Activated naive CD4-positive, alpha-beta T cell treated with anti-CD3 and anti-CD28 coated beads, Interleukin-2, amount 50 U/mL, for 72 hours (primary cell): ENCODE measurements around the gene HNRNPA3. TPM values are rescaled to one million over a fixed set of nuclear protein-coding genes. Genes with fewer than 3 reads are reported as not detected.
"Not testable (repeated sequence)": the region's sequence is repeated elsewhere in the genome, so short reads cannot be mapped to it uniquely, and the experiment has no call there.

Experiments used
- ATAC-seq, 2 donors: fragments of 150-1000 bp; cut with Tn5 transposase; 2 replicates each; pipeline ENCODE4 v1.10.0; 2021; ENCODE audit warnings: mild to moderate bottlenecking in 2 of 2, moderate library complexity in 2 of 2
- DNase-seq, 2 donors: peaks; one replicate each; pipeline ENCODE4 v3.0.0; 2021 to 2022; ENCODE audit warnings: low spot score in 2 of 2
- H3K27ac Mint-ChIP-seq, 2 donors: one replicate each; pipeline ENCODE4 v1.8.0; 2022; ENCODE audit warnings: mild to moderate bottlenecking in 2 of 2, mixed read lengths in 2 of 2
- H3K36me3 Mint-ChIP-seq, 2 donors: one replicate each; pipeline ENCODE4 v1.8.0; 2022; ENCODE audit warnings: mixed read lengths in 2 of 2
- H3K9me3 Mint-ChIP-seq, 2 donors: one replicate each; pipeline ENCODE4 v1.8.0; 2022; ENCODE audit warnings: mixed read lengths in 2 of 2
- total RNA-seq, 2 donors: library from RNA; stranded (reverse); gene quantifications; one replicate each; pipeline ENCODE4 v1.2.3, GENCODE V29; 2022

HNRNPA3 gene
- total RNA-seq, 2 donors from 2014 or later: 259 to 273 TPM

GRCh38 chr2:177183860-177184259 is 28.7 kb upstream of the HNRNPA3 start:
- H3K36me3 Mint-ChIP-seq: no peaks in the 10 kb centered on the region
- no peaks in the 10 kb centered on the region for H3K9me3 Mint-ChIP-seq
- DNase-seq (no peak), ATAC-seq (no peak)
- no peak overlapping the region for H3K27ac Mint-ChIP-seq

GRCh38 chr2:177184606-177185005 is 28.0 kb upstream of the HNRNPA3 start:
- ATAC-seq (no peak), DNase-seq (no peak)
- H3K36me3 Mint-ChIP-seq: no peaks in the 10 kb centered on the region
- no peaks in the 10 kb centered on the region for H3K9me3 Mint-ChIP-seq
- H3K27ac Mint-ChIP-seq: no peak overlapping the region

GRCh38 chr2:177186038-177186437 is 26.6 kb upstream of the HNRNPA3 start:
- H3K27ac Mint-ChIP-seq, ATAC-seq, H3K36me3 Mint-ChIP-seq: not testable (repeated sequence)

GRCh38 chr2:177187631-177188312 is 24.8 kb upstream of the HNRNPA3 start:
- H3K9me3 Mint-ChIP-seq: no peaks in the 10 kb centered on the region
- H3K27ac Mint-ChIP-seq: no peak overlapping the region
- DNase-seq (no peak), ATAC-seq (no peak)
- H3K36me3 Mint-ChIP-seq: no peaks in the 10 kb centered on the region

More at GRCh38 chr2:177186038-177186437, 26.6 kb upstream of the HNRNPA3 start:
- DNase-seq, H3K9me3 Mint-ChIP-seq: not testable (repeated sequence)

GRCh38 chr2:177188482-177189469 is 23.8 kb upstream of the HNRNPA3 start:
- no peak for DNase-seq
- no peaks in the 10 kb centered on the region for H3K36me3 Mint-ChIP-seq
- no peaks in the 10 kb centered on the region for H3K9me3 Mint-ChIP-seq
- H3K27ac Mint-ChIP-seq: no peak overlapping the region
- no peak for ATAC-seq

- no peak for DNase-seq
These were observed 21.7 kb upstream of the HNRNPA3 start for GRCh38 chr2:177190941-177191340.

GRCh38 chr2:177192788-177193187 is 19.8 kb upstream of the HNRNPA3 start:
- ATAC-seq (no peak), DNase-seq (no peak)
- H3K9me3 Mint-ChIP-seq: no peaks in the 10 kb centered on the region
- H3K36me3 Mint-ChIP-seq: no peaks in the 10 kb centered on the region
- H3K27ac Mint-ChIP-seq: no peak overlapping the region

More at GRCh38 chr2:177190941-177191340, 21.7 kb upstream of the HNRNPA3 start:
- Mint-ChIP-seq H3K9me3 (no peaks in the 10 kb centered on the region), H3K36me3 (no peaks in the 10 kb centered on the region), H3K27ac (no peak overlapping the region)
- no peak for ATAC-seq

- Mint-ChIP-seq H3K36me3 (no peaks in the 10 kb centered on the region), H3K27ac (no peak overlapping the region), H3K9me3 (no peaks in the 10 kb centered on the region)
- DNase-seq (no peak), ATAC-seq (no peak)
These were observed 19.4 kb upstream of the HNRNPA3 start for GRCh38 chr2:177193240-177193639.

- H3K9me3 Mint-ChIP-seq: no peaks in the 10 kb centered on the region
- ATAC-seq (no peak), DNase-seq (no peak)
- H3K27ac Mint-ChIP-seq: no peak overlapping the region
- H3K36me3 Mint-ChIP-seq: no peaks in the 10 kb centered on the region
These were observed 17.4 kb upstream of the HNRNPA3 start for GRCh38 chr2:177195194-177195593.

GRCh38 chr2:177200419-177200818 is 12.2 kb upstream of the HNRNPA3 start:
- not testable (repeated sequence) for H3K9me3 Mint-ChIP-seq, DNase-seq, ATAC-seq, H3K36me3 Mint-ChIP-seq, H3K27ac Mint-ChIP-seq

GRCh38 chr2:177201919-177202346 is 10.7 kb upstream of the HNRNPA3 start:
- DNase-seq: no peak
- Mint-ChIP-seq H3K36me3 (no peaks in the 10 kb centered on the region), H3K27ac (no peak overlapping the region), H3K9me3 (no peaks in the 10 kb centered on the region)
- no peak for ATAC-seq

- ATAC-seq: no peak
- H3K9me3 Mint-ChIP-seq: no peaks in the 10 kb centered on the region
These were observed 8.2 kb upstream of the HNRNPA3 start for GRCh38 chr2:177204417-177204816.

GRCh38 chr2:177207101-177207500 is 5.5 kb upstream of the HNRNPA3 start:
- Mint-ChIP-seq H3K36me3 (peaks cover 0 to 9% of the 10 kb centered on the region in 2 donors), H3K27ac (peak overlapping the region in 1 of 2 donors; percentile 79)
- ATAC-seq: peak; percentile 75 to 84

More at GRCh38 chr2:177204417-177204816, 8.2 kb upstream of the HNRNPA3 start:
- Mint-ChIP-seq H3K27ac (no peak overlapping the region), H3K36me3 (no peaks in the 10 kb centered on the region)
- DNase-seq: no peak

GRCh38 chr2:177211169-177211568 is 1.4 kb upstream of the HNRNPA3 start:
- H3K9me3 Mint-ChIP-seq: no peaks in the 10 kb centered on the region
- H3K27ac Mint-ChIP-seq: peak overlapping the region; percentile 97 to 99
- ATAC-seq: no peak
- no peak for DNase-seq
- peaks cover 30 to 37% of the 10 kb centered on the region in 2 donors for H3K36me3 Mint-ChIP-seq

More at GRCh38 chr2:177207101-177207500, 5.5 kb upstream of the HNRNPA3 start:
- H3K9me3 Mint-ChIP-seq: no peaks in the 10 kb centered on the region
- no peak for DNase-seq

GRCh38 chr2:177211576-177212105 is 953 bp upstream of the HNRNPA3 start:
- peak overlapping the region; percentile 97 to 99 for H3K27ac Mint-ChIP-seq
- no peaks in the 10 kb centered on the region for H3K9me3 Mint-ChIP-seq
- ATAC-seq: no peak
- no peak for DNase-seq
- H3K36me3 Mint-ChIP-seq: peaks cover 35 to 42% of the 10 kb centered on the region in 2 donors

- Mint-ChIP-seq H3K36me3 (peaks cover 47 to 50% of the 10 kb centered on the region in 2 donors), H3K27ac (peak overlapping the region; percentile 97), H3K9me3 (no peaks in the 10 kb centered on the region)
- peak; percentile 65 to 71 for ATAC-seq
- DNase-seq: peak; percentile 88
These were observed 580 bp downstream of the HNRNPA3 start for GRCh38 chr2:177212891-177213856.
